HepG2 (cell line): ENCODE results near the gene COQ7. TPM values are rescaled to one million over a fixed set of nuclear protein-coding genes. Genes with fewer than 3 reads are reported as not detected.

Experiments used
- AHDC1 ChIP-seq: sonication (generic); formaldehyde crosslinking; IDR thresholded peaks from 2 replicates; pipeline ENCODE4 v1.5.1; 2020; ENCODE audit warnings: mild to moderate bottlenecking, missing genetic modification reagents, borderline replicate concordance
- EP300 ChIP-seq, 3 experiments: sonication (generic) in 1 of 3; formaldehyde crosslinking in 1 of 3; IDR thresholded peaks; 2 replicates each; pipeline versions ENCODE4 v1.5.1 to v1.6.1; 2011 to 2020; ENCODE audit warnings: low read depth in 2 of 3, low read length in 2 of 3, borderline replicate concordance in 1 of 3, improper control_type of control experiment in 1 of 3, mild to moderate bottlenecking in 1 of 3, missing genetic modification reagents in 1 of 3, moderate library complexity in 1 of 3
- ESRRA ChIP-seq: sonication (generic); formaldehyde crosslinking; IDR thresholded peaks from 2 replicates; pipeline ENCODE4 v1.5.1; 2020; ENCODE audit warnings: mild to moderate bottlenecking, low read depth, missing genetic modification reagents
- HNRNPH1 ChIP-seq: fragments of 200-400 bp; formaldehyde crosslinking; optimal IDR thresholded peaks from 2 replicates; pipeline ENCODE3; 2017; ENCODE audit warnings: mild to moderate bottlenecking, low read depth, low read length
- IKZF4 ChIP-seq: sonication (generic); formaldehyde crosslinking; IDR thresholded peaks from 2 replicates; pipeline ENCODE4 v1.5.1; 2020; ENCODE audit warnings: borderline replicate concordance, mild to moderate bottlenecking, low read depth, missing genetic modification reagents; ENCODE audit errors: not compliant biosample characterization
- KDM6A ChIP-seq: IDR thresholded peaks from 2 replicates; pipeline ENCODE4 v1.6.1; 2016; ENCODE audit warnings: low read depth
- MTF2 ChIP-seq: sonication (generic); formaldehyde crosslinking; IDR thresholded peaks from 2 replicates; pipeline ENCODE4 v1.5.0; 2020; ENCODE audit warnings: missing genetic modification reagents, borderline replicate concordance
- NFE2 ChIP-seq: sonication (generic); formaldehyde crosslinking; IDR thresholded peaks from 2 replicates; pipeline ENCODE4 v1.4.0; 2020; ENCODE audit warnings: missing genetic modification reagents
- NONO ChIP-seq, 2 experiments: fragments of 450-650 bp in 1 of 2; sonication (generic) in 1 of 2; formaldehyde crosslinking in 1 of 2; IDR thresholded peaks in 1 of 2; conservative IDR thresholded peaks in 1 of 2; 2 replicates each; pipeline versions ENCODE4 v1.6.1 to v1.8.0; 2017 to 2022; ENCODE audit warnings: mild to moderate bottlenecking in 1 of 2, missing genetic modification reagents in 1 of 2, moderate library complexity in 1 of 2
- PBX2 ChIP-seq: IDR thresholded peaks from 2 replicates; pipeline ENCODE4 v1.6.1; 2016; ENCODE audit warnings: control low read depth
- TP53 ChIP-seq: sonication (generic); formaldehyde crosslinking; conservative IDR thresholded peaks from 2 replicates; pipeline ENCODE4 v1.4.0; 2020; ENCODE audit warnings: missing genetic modification reagents
- ZBTB39 ChIP-seq: sonication (generic); formaldehyde crosslinking; IDR thresholded peaks from 2 replicates; pipeline ENCODE4 v1.5.0; 2020; ENCODE audit warnings: missing genetic modification reagents
- ZKSCAN5 ChIP-seq: sonication (generic); formaldehyde crosslinking; IDR thresholded peaks from 2 replicates; pipeline ENCODE4 v1.5.1; 2020; ENCODE audit warnings: mild to moderate bottlenecking, missing genetic modification reagents
- ZNF251 ChIP-seq: sonication (generic); formaldehyde crosslinking; IDR thresholded peaks from 2 replicates; pipeline ENCODE4 v1.9.0; 2021; ENCODE audit warnings: mild to moderate bottlenecking, missing genetic modification reagents
- polyA plus RNA-seq, 8 experiments: library from polyadenylated mRNA; depleted of rRNA in 3 of 8; stranded (reverse) in 7 of 8; unstranded in 1 of 8; fragments of >200 nt; fragmentation: Illumina TruSeq in 4 of 8; extraction: Trizol in 4 of 8; gene quantifications; 2 replicates each; pipeline versions ENCODE4 v1.2.1 to v1.2.3, GENCODE V29; 2011 to 2016; ENCODE audit warnings: low read depth in 4 of 8, missing spikeins in 1 of 8, mixed read lengths in 1 of 8; ENCODE audit not compliant: insufficient read depth in 1 of 8
- total RNA-seq, 5 experiments: library from RNA; depleted of rRNA; stranded (reverse); fragments of >200 nt; fragmentation: Illumina TruSeq; extraction: Trizol; gene quantifications; 2 replicates each; pipeline ENCODE4 v1.2.3, GENCODE V29; 2016; ENCODE audit warnings: low read depth in 1 of 5

Gene COQ7
- total and polyA plus RNA-seq, 2 of the 13 experiments (the other 11 are each of a cell fraction or from before 2014, with no cell fraction given), result 20.1 to 45.7 TPM

- TF ChIP-seq IKZF4 (CRISPR knock-in tag) (no peak), ZNF251 (CRISPR knock-in tag) (no peak), TP53 (CRISPR knock-in tag) (no peak), NONO (IDR thresholded peaks at IDR 0.05) (no peak), NONO (CRISPR knock-in tag; conservative IDR thresholded peaks at IDR 0.05) (no peak), AHDC1 (CRISPR knock-in tag) (peak; percentile 59), KDM6A (0 out of 2 replicates have a peak, but pooled peaks have one; percentile 44), ZBTB39 (CRISPR knock-in tag) (peak; percentile 34; the same call in 1 of the 2 replicates), MTF2 (CRISPR knock-in tag) (no peak), ESRRA (CRISPR knock-in tag) (no peak), ZKSCAN5 (CRISPR knock-in tag) (no peak), EP300 (IDR thresholded peaks at IDR 0.05; ENCODE audit: low read depth in 2 of 2, low read length in 2 of 2) (0 out of 4 replicates have a peak, but pooled peaks of 1 of the 2 experiments have one; percentile 18), EP300 (CRISPR knock-in tag; IDR thresholded peaks at IDR 0.05; ENCODE audit: borderline replicate concordance) (no peak), NFE2 (no peak), HNRNPH1 (no peak), PBX2 (no peak)
These were observed 26.5 kb downstream of the COQ7 start (continued) for GRCh38 chr16:19093631-19094541.
